ENCODE results near the gene CDK14. TPM values are rescaled to one million over a fixed set of nuclear protein-coding genes. Genes with fewer than 3 reads are reported as not detected.

The CDK14 gene
- total RNA-seq, 1 experiment from 2014 or later: 39.1 TPM

DNA sequence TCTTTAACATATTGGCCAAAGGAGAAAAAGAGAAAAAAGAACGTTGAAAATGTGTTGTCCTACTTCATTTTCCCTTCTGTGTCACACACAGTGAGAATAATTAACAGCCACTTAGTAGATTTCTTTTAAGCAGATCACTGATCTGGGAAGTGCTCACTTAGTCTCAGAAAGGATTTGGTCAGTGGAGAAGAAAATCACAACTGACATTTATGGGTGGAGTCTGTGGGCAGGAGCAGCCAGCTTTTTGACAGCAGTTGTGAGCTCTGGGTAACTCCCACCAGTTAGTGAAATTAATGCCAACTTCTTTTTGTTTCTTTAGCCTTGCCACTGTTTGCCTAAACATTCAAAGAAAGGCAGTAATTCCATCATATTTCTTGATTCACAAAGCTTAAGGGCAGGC, 49.7 kb downstream of the CDK14 start:
- ChIA-PET CTCF (no interaction called here), POLR2A (ENCODE audit: unreplicated experiment) (no interaction called here)
- Histone ChIP-seq H3K9me2 (ENCODE audit: insufficient read depth) (no peaks in the 10 kb centered on the region), H4K20me1 (ENCODE audit: insufficient read depth) (no peaks in the 10 kb centered on the region), H3K27ac (no peak overlapping the region), H3K4me3 (no peak overlapping the region), H3K4me2 (no peak overlapping the region), H3F3A (ENCODE audit: insufficient read depth, low read depth) (no peaks in the 10 kb centered on the region), H3K9me3 (ENCODE audit: insufficient read depth, low read depth) (no peaks in the 10 kb centered on the region), H2AFZ (no peak overlapping the region), H3K27me3 (ENCODE audit: insufficient read depth, low read depth) (no peaks in the 10 kb centered on the region), H3K4me1 (replicated peaks; ENCODE audit: insufficient read depth) (no peaks in the 10 kb centered on the region), H3K36me3 (ENCODE audit: low read depth) (no peaks in the 10 kb centered on the region), H3K79me2 (ENCODE audit: low read depth) (no peaks in the 10 kb centered on the region)
- TF ChIP-seq, protein P1, sequence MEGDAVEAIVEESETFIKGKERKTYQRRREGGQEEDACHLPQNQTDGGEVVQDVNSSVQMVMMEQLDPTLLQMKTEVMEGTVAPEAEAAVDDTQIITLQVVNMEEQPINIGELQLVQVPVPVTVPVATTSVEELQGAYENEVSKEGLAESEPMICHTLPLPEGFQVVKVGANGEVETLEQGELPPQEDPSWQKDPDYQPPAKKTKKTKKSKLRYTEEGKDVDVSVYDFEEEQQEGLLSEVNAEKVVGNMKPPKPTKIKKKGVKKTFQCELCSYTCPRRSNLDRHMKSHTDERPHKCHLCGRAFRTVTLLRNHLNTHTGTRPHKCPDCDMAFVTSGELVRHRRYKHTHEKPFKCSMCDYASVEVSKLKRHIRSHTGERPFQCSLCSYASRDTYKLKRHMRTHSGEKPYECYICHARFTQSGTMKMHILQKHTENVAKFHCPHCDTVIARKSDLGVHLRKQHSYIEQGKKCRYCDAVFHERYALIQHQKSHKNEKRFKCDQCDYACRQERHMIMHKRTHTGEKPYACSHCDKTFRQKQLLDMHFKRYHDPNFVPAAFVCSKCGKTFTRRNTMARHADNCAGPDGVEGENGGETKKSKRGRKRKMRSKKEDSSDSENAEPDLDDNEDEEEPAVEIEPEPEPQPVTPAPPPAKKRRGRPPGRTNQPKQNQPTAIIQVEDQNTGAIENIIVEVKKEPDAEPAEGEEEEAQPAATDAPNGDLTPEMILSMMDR (conservative IDR thresholded peaks at IDR 0.05): no peak
- no peak for TF ChIP-seq EZH2 (IDR thresholded peaks at IDR 0.05; ENCODE audit: low read depth)
- DNase-seq: no peak
- intact Hi-C loops (cut with micrococcal nuclease; ENCODE audit: unreplicated experiment): no loop called here
- BruUV-seq (replicated peaks): no TSS peak

DNA sequence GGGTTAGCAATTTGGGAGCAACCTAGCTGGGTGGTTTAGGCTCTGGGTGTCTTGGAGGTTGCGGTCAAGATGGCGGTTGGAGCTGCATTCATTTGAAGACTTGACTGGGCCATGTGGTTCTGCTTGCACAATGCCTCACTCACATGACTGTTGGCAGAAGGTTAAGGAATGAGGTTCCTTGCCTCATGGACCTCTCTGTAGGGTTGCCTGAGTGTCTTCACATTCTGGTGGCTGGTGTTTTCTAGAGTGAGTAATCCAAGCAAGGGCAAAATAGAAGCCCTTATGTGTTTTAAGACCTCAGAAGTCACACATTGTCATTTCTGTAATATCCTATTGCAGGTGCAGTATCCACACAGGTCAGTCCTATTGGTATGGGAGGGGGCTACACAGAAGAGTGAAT, 52.0 kb downstream of the CDK14 start:
- no TSS peak for BruUV-seq (replicated peaks)
- no peak for DNase-seq
- no peaks in the 10 kb centered on the region for H3K9me2 ChIP-seq (ENCODE audit: insufficient read depth)
- no peaks in the 10 kb centered on the region for H3K9me3 ChIP-seq (ENCODE audit: insufficient read depth, low read depth)
- H3K79me2 ChIP-seq (ENCODE audit: low read depth): no peaks in the 10 kb centered on the region
- H3K36me3 ChIP-seq (ENCODE audit: low read depth): no peaks in the 10 kb centered on the region
- H3K4me3 ChIP-seq: no peak overlapping the region
- no peak overlapping the region for H2AFZ ChIP-seq
- TF ChIP-seq EZH2 (IDR thresholded peaks at IDR 0.05; ENCODE audit: low read depth): no peak
- TF ChIP-seq, protein P1 (conservative IDR thresholded peaks at IDR 0.05): no peak
- no peaks in the 10 kb centered on the region for H4K20me1 ChIP-seq (ENCODE audit: insufficient read depth)
- ChIA-PET CTCF (no interaction called here), POLR2A (ENCODE audit: unreplicated experiment) (no interaction called here)
- no peaks in the 10 kb centered on the region for H3F3A ChIP-seq (ENCODE audit: insufficient read depth, low read depth)
- no peaks in the 10 kb centered on the region for H3K4me1 ChIP-seq (replicated peaks; ENCODE audit: insufficient read depth)
- H3K27me3 ChIP-seq (ENCODE audit: insufficient read depth, low read depth): no peaks in the 10 kb centered on the region
- H3K4me2 ChIP-seq: no peak overlapping the region
- intact Hi-C loops (cut with micrococcal nuclease; ENCODE audit: unreplicated experiment): no loop called here
- no peak overlapping the region for H3K27ac ChIP-seq

GRCh38 chr7:90648834-90649233, 52.7 kb downstream of the CDK14 start:
- TF ChIP-seq, protein P1 (conservative IDR thresholded peaks at IDR 0.05): no peak
- no peak for TF ChIP-seq EZH2 (IDR thresholded peaks at IDR 0.05; ENCODE audit: low read depth)
- Histone ChIP-seq H3K4me3 (no peak overlapping the region), H3K4me2 (no peak overlapping the region), H3K36me3 (ENCODE audit: low read depth) (no peaks in the 10 kb centered on the region), H3K27ac (no peak overlapping the region), H3K27me3 (ENCODE audit: insufficient read depth, low read depth) (no peaks in the 10 kb centered on the region), H4K20me1 (ENCODE audit: insufficient read depth) (no peaks in the 10 kb centered on the region), H2AFZ (no peak overlapping the region), H3F3A (ENCODE audit: insufficient read depth, low read depth) (no peaks in the 10 kb centered on the region), H3K9me3 (ENCODE audit: insufficient read depth, low read depth) (no peaks in the 10 kb centered on the region), H3K79me2 (ENCODE audit: low read depth) (no peaks in the 10 kb centered on the region), H3K4me1 (replicated peaks; ENCODE audit: insufficient read depth) (no peaks in the 10 kb centered on the region), H3K9me2 (ENCODE audit: insufficient read depth) (no peaks in the 10 kb centered on the region)
- BruUV-seq (replicated peaks): no TSS peak
- POLR2A ChIA-PET (ENCODE audit: unreplicated experiment): no interaction called here
- intact Hi-C loops (cut with micrococcal nuclease; ENCODE audit: unreplicated experiment): no loop called here
- CTCF ChIA-PET: interaction anchor here (0.7 kb wide), 1 partner anchor 198 kb away, joined by 3 read pairs; no protein-coding TSS in a partner anchor
- no peak for DNase-seq
